Measurements from ENCODE around the gene FDXR.

DNA sequence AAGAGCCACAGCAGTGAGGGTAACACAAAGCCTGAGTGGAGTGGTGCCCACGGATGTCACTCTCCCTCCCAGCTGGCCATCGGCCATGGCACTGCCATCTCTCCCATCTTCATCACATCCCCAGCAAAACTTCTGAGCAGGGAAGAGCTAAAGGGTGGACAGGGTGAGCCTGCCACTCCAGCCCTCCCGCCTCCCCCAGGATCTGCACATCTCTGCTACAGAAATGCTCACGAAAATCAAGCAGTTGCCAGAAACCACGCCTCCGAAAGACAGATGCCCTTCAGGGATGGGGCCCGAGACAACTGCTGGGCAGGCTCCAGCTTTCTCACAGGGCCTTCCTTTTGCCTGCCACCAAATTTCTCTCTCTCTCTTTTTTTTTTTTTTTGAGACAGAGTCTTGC lies 16.7 kb downstream of the FDXR start:
- TF ChIP-seq, protein P1, sequence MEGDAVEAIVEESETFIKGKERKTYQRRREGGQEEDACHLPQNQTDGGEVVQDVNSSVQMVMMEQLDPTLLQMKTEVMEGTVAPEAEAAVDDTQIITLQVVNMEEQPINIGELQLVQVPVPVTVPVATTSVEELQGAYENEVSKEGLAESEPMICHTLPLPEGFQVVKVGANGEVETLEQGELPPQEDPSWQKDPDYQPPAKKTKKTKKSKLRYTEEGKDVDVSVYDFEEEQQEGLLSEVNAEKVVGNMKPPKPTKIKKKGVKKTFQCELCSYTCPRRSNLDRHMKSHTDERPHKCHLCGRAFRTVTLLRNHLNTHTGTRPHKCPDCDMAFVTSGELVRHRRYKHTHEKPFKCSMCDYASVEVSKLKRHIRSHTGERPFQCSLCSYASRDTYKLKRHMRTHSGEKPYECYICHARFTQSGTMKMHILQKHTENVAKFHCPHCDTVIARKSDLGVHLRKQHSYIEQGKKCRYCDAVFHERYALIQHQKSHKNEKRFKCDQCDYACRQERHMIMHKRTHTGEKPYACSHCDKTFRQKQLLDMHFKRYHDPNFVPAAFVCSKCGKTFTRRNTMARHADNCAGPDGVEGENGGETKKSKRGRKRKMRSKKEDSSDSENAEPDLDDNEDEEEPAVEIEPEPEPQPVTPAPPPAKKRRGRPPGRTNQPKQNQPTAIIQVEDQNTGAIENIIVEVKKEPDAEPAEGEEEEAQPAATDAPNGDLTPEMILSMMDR (IDR thresholded peaks at IDR 0.05) = no peak
- no peak for TF ChIP-seq POLR2A (IDR thresholded peaks at IDR 0.05)

All from adrenal gland (tissue), 5 donors.